Peyer's patch (tissue), 4 donors: ENCODE data around the gene C1QTNF6.

Experiments used
- CTCF ChIP-seq, 6 experiments: fragments of 450-650 bp in 4 of 6; fragments of 200-600 bp in 2 of 6; sonication (generic) in 1 of 6; IDR thresholded peaks; one replicate each; pipeline ENCODE4 v1.5.1; 2017 to 2019; ENCODE audit warnings: antibody characterized with exemption in 6 of 6, mild to moderate bottlenecking in 3 of 6, moderate library complexity in 1 of 6
- POLR2A ChIP-seq, 2 donors: fragments of 450-650 bp; IDR thresholded peaks; one replicate each; pipeline ENCODE4 v1.5.1; 2017; ENCODE audit warnings: antibody characterized with exemption in 2 of 2, mild to moderate bottlenecking in 2 of 2, moderate library complexity in 2 of 2

GRCh38 chr22:37193629-37194191 is 5.7 kb upstream of the C1QTNF6 start:
- TF ChIP-seq CTCF (IDR thresholded peaks at IDR 0.05) (no peak), POLR2A (IDR thresholded peaks at IDR 0.05) (no peak)
